NCI-H1417 (cell line): ENCODE data around the gene FN3K.
A peak's percentile ranks its signal among the peaks of the same experiment; 100 is the strongest.

ENCODE experiments used
- DNase-seq, 3 experiments: peaks; one replicate each; lab custom pipeline; 2025; lab: John Stamatoyannopoulos, UW

The FN3K gene

DNA sequence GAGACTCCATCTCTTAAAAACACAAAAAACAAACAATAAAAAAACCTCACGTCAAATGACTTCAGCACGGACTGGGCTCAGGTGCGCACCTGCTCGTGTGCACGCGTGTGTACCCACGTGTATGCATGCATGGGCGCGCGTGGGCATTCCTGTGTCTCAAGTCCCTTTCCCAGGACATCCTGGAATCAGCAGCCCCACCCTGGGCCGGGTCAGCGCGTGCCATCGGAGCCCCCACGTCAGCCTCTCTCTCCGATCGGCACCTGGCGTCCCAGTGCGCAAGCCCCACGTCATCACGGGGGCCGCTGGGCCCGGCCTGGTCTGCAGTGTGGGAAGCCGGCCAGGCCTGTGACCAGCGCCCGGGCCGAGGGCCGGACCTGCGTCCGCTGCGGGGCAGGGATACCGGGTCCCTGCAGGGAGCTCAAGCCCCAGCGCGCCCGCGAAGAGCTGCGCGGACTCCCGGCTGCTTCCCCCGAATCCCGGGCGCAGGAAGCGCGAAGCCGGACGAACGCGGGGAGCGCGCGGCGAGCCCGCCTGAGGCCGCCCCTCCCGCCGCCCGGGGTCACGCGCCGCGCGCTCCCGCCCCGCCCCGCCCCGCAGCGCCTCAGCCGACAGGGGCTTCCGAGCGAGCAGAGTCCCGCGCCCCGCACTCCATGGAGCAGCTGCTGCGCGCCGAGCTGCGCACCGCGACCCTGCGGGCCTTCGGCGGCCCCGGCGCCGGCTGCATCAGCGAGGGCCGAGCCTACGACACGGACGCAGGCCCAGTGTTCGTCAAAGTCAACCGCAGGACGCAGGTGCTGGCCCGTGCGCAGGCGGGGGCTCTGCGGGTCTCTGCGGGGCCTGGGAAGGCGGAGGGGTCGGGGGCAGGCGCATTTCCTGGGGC, at the start of gene FN3K:
TSS of gene FN3K (plus strand) at position 629 of the 880 bp plus-strand sequence. CDS start at position 651, 22 bp downstream.
- DNase-seq = peak; percentile 28 to 87 (median 85)

DNA sequence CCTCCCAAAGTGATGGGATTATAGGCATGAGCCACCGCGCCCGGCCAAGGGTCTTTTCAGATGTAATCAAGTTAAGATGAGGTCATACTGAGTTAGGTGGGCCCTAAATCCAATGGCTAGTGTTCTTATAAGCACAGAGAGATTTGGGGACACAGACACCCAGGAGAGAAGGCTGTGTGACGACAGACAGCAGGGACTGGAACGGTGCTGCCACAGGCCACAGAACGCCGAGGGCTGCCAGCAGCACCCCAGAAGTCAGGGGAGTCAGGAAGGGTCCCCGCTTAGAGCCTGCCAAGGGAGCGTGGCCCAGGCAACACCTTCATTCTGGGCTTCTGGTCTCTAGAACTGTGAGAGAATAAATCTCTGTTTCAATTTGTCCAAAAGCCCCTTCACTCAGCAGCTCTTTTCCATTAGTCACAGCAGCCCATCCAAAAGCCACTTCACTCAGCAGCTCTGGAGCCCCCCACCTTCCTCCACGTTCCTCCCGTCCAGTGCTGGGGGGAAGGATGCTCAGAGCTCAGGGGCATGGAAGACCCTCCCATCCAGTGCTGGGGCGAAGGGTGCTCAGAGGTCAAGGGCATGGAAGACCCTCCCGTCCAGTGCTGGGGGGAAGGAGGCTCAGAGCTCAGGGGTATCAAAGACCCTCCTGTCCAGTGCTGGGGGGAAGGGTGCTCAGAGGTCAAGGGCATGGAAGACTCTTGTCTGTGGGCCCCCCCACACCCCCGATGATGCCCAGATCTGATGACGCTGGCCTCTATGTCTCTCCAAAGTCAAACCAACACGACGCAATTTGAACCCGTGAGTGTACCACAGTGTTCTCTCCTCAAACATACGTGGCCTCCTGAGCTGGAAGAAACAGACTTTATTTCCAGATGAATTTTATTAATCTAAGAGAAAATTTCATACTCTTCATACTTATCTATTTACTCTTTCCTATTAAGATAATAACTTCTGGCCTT, 48.8 kb upstream of the FN3K start:
- no peak for DNase-seq

DNA sequence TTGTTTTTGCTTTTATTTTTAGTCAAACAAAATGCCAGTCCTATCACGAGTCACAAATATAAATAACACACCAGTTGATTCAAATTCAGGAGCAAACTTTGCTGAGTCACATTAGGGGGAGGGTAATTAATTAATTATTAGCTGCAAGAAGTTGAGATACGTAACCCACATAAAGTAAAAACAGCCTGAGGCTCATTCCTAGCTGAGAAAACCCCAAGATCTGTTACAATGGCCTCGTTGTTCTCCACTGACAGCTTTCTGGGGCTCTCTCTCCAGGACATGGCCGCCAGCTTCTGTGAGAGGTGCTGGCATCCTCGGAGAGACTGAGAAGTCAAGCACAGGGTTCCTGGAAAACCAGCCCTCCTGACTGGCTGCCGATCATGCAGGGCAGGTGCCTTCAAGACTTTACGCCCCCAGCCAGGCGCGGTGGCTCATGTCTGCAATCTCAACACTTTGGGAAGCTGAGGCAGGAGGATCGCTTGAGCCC, 48.0 kb upstream of the FN3K start:
- no peak for DNase-seq

DNA sequence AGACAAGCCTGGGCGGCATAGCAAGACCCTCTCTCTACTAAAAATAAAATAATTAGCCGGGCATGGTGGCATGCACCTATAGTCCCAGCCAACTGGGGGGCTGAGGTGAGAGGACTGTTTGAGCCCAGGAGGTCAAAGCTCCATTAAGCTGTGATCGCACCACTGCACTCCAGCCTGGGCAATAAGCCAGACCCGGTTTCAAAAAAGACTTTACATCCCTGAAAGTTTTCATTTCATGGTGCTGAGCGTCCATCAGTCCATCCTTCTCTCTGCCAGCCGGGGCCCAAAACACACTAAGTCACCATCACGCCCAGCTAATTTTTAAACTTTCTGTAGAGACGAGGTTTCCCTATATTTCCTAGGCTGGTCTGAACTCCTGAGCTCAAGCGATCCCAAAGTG, 47.5 kb upstream of the FN3K start:
- no peak for DNase-seq

DNA sequence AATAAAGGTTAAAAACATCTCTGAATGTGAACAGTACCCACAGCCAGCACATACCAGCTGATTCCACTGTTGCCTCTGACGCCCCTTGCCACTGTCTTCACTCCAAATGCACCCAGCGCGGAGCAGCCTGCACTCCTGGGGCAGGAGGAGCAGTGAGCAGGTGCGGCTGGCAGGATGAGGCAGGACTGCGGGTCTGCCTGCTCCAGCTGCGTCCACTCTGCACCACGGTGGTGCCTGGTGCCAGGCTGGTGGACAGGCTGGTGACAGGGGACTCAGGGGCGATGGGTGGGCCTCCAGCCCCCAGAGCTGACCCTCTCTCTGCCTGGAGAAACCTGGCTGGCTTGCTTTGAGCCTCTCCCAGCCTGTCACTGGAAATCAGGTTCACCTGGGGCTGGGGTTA, 46.3 kb upstream of the FN3K start:
- DNase-seq = no peak

- no peak for DNase-seq
These were observed 44.5 kb upstream of the FN3K start for GRCh38 chr17:82690786-82691489.

DNA sequence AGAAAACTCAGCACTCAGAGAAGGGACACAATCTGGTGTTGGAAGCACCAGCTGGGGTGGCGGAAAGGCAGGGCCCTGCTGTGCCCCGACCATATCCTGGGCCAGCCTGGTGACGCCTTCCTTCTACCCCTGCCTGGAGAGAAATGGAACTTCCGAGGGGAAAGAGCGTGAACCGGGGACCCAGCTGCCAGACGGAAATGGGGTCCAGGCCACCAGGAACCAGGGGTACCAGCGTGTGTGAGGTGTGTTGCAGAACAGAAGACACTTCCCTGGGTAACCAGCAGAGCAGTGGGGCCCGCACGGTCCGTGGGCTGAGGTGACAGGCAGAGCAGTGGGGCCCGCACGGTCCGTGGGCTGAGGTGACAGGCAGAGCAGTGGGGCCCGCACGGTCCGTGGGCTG, 43.7 kb upstream of the FN3K start:
- no peak for DNase-seq

- DNase-seq = no peak
These were observed 43.1 kb upstream of the FN3K start for GRCh38 chr17:82692268-82692667.

GRCh38 chr17:82693168-82693867, 42.1 kb upstream of the FN3K start:
- no peak for DNase-seq

DNA sequence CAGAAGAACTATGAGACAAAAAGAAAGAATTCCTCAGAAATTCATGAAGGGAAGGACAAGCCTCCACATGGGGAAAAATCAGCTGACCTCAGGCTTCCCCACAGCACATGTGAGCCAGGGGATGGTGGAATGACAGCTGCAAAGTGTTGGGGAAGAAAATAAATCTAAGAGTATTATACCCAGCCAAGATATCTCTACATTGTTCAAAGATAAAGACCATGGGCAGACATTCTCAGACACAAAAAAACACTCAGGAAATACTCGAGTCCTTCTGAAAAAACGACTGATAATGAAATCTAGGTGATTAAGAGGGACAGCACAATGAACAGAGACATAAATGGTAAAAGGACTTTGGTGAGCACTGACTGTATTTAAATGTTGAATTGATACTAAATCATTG, 40.8 kb upstream of the FN3K start:
- no peak for DNase-seq

DNA sequence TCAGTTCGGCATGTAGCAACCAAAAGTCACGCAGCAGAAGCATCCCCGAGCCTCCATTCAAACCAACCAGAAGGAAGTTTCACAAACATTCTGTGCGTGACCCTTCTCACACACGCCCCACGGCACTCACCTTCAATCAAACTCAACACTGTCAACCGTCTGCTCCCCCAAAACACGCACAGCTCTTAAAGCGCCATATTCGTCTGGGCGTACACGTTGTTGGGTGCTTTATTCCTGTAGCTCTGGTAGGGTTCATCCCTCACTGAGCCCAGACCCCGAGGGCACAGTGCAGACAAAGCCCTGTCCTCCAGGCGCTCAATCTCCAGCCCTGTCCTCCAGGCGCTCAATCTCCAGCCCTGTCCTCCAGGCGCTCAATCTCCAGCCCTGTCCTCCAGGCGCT, 39.2 kb upstream of the FN3K start:
- DNase-seq = no peak

DNA sequence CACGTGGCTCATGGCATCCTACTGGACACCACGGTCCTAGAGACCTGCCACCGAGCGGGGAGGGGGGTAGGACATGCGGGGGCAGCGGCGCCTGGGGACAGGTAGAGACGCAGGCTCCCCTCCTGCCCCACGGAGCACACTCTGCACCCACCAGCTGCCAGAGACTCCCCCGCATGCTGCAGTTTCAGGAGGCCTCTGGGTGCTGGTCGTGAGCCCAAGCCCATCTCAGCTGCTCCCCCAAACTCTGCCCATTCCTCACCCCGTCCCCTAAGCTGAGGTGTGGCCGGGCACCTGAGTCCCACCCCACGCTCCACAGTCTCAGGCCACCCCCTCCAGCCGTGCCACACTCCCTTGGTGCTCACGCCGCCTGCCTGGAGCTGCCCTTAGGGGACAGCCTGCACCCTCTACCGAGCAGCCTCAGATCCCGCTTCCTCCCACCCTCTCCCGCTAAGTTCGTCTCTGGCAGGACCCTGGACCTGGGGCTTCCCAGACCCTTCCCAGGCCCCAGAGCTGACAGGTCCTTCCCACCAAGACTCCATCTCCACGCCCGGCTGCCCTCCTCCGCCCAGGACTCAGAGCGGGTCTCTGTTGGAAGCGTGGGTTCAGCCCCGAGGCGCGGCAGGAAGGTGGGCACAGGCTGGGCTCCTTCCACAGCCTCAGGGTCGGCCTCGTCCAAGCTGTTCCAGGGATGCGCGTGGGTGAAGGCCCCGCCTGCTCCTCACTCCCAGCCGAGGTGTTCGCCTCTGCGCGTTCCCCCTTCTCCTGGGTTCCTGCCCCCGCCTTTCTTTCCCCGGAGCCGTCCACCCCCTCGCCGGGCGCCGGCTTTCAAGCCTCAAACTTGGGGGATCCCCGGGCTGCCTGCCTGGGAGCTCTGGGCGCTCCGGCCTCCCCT, 38.3 kb upstream of the FN3K start:
- DNase-seq = peak in 2 of 3 experiments; percentile 16 to 23

GRCh38 chr17:82697808-82698064, 37.7 kb upstream of the FN3K start:
- DNase-seq = no peak

GRCh38 chr17:82698065-82698973, 37.1 kb upstream of the FN3K start, which contains the start of gene RAB40B:
Gene RAB40B, minus strand, starts transcription at chr17:82698698. Its CDS starts 102 bp downstream, at chr17:82698596.
- DNase-seq = peak; percentile 95 to 97 (median 97)

- DNase-seq = no peak
These were observed 36.4 kb upstream of the FN3K start for GRCh38 chr17:82698974-82699442.

DNA sequence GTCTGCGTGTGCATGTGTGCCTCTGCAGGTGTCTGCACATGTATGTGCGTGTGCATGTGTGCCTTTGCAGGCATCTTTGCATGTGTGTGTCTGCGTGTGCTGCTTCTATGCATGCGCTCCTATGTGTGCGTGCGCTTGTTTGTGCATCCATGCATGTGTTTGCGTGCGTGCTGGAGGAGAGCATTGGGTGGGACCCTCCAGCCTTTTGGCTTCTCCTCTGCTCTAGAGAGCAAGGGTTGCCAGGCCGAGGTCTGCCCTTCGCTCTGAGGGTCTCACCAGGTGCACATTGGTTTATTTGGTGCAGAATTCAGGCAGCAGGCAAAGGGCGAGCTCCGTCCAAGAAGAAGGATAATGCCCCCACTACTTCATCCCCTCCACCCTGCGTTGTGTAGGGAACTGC, 35.9 kb upstream of the FN3K start:
- DNase-seq = no peak

GRCh38 chr17:82702231-82702927, 33.0 kb upstream of the FN3K start:
- DNase-seq = no peak

DNA sequence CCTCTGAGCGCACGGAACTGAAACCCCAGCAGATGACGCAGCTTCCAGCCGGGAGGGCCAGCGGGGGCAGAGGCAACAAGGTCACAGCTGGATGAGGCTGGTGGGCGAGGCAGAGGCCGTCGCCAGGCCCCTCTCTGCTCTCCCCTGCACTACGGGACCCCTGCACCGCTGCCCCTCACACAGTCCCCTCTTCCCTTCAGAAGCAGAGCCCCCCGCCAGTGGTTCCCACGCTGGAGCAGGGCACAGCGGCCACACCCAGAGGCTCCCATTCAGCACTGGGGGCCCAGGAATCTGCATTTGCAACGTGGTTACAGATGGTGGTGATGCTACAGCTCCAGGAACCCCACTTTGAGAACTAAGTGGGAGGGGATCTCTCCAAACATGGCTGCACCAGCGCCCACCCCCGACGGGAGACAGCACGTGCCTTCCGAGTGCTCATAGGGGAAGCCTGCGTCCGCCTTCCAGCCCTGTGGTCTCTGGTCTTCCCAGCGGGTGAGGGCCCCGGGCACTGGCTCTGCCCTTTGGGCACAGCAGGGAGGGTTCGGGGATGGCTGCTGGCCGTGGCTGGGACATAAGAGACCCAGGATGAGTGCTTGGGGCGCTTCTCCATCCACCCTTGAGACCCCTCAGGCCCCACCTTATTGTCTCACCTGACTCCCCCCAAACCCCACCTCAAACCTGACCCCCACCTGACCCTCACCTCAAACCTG, 32.2 kb upstream of the FN3K start:
- no peak for DNase-seq
